HG03039 (cell line): Measurements from ENCODE around the gene KBTBD6.
"Not testable (repeated sequence)": the region's sequence is repeated elsewhere in the genome, so short reads cannot be mapped to it uniquely, and the experiment has no call there.

Experiments used
- ATAC-seq: cut with Tn5 transposase; IDR thresholded peaks from one replicate; pipeline ENCODE4 v1.9.1; 2021; ENCODE audit warnings: mild to moderate bottlenecking, moderate library complexity; ENCODE audit not compliant: unreplicated experiment

Gene KBTBD6, protein sequence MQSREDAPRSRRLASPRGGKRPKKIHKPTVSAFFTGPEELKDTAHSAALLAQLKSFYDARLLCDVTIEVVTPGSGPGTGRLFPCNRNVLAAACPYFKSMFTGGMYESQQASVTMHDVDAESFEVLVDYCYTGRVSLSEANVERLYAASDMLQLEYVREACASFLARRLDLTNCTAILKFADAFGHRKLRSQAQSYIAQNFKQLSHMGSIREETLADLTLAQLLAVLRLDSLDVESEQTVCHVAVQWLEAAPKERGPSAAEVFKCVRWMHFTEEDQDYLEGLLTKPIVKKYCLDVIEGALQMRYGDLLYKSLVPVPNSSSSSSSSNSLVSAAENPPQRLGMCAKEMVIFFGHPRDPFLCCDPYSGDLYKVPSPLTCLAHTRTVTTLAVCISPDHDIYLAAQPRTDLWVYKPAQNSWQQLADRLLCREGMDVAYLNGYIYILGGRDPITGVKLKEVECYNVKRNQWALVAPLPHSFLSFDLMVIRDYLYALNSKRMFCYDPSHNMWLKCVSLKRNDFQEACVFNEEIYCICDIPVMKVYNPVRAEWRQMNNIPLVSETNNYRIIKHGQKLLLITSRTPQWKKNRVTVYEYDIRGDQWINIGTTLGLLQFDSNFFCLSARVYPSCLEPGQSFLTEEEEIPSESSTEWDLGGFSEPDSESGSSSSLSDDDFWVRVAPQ

DNA sequence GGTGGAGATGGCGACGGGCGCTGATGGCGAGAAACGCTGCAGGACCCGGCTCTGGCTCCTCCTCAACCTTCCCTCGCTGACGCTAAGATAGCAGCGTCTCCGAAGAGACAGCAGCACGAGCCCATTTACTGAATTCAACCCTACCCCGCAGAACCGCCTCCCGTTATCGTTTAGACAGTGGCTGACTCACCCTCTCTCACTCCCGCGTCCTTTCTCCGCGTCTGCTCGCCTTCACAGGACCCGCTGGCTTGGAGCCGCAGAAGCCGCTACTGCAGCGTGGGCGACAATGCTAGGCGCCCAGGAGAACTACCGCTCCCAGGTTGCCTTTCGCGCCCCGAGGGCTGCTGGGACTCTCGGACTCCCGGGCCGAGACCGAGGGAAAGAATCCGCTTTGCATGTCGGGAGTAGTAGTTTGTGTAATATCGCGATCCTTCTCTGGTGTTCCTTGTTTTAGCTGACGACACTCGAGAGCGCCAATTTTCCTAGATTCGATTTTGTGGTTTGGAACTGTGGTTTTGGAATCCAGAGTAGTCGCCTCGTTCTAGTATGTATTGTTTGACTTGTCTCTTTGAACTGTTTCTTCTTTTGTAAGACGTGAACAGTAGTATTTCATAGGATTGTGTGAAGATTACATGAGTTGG is at the start of gene KBTBD6:
TSS of gene KBTBD6 (minus strand) at position 291 of the 641 bp plus-strand sequence. CDS start 291 bp downstream, outside the sequence.
- ATAC-seq, result peak; percentile 97

DNA sequence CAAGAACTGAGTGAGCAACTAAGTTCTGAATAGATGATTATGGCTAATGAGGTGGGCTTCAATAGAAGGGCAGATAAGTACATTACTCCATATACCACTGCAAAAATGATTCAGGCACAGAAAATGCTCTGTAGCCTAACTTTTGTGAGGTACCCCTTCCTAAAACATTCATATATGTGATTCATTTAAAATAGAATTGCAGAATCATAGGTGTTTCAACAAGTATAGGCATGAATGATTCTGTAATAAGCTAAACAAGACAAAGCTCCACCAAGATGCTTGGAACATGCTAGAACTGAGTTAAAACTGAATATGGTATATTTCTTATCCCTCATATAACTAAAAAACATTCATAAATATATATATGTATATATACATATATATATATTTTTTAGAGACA is 49.6 kb upstream of the KBTBD6 start:
- no peak for ATAC-seq

DNA sequence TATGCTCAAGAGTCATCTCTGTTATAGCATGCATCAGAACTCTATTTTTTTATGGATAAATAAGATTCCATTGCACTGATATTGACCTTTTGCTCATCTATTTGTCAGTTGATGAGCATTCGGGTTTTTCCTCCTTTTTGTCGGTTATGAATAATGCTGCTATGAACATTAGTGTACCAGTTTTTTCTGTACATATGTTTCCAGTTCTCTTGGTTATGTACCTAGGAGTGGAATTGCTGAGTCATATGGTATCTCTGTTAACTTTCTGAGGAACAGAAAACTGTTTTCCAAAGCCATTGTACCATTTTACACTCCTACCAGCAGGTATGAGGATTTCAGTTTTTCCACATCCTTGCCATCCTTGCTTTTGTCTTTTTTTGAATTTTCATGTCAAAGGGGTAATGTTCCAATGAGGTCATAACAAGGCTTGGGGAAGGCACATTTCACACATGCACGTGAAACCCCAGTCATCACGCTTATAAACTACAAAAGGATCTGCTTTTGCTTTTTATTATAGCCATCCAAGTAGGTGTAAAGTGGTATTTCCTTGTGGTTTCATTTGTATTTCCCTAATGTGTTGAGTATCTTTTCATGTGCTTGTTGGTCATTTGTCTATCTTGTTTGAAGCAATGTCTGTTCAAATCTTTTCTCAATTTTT is 47.1 kb upstream of the KBTBD6 start:
- no peak for ATAC-seq

DNA sequence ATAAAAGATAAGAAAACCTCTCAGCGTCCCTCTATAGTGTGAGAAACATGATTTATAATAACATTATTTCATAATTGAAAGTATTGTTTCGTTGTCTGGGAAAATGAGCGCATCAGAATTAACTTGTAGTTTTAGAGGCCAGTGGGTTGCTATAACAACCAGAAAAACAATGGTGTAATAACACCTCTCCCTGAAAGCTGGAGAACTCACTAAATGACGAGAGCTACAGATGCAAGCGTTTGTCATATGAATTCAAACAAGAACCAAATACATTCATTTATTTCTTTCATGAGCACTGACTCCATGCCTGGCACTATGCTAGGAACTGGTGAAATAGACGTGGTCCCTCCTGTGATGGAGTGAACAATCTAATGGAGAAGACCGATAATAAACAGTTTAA is 45.4 kb upstream of the KBTBD6 start:
- ATAC-seq, result no peak

DNA sequence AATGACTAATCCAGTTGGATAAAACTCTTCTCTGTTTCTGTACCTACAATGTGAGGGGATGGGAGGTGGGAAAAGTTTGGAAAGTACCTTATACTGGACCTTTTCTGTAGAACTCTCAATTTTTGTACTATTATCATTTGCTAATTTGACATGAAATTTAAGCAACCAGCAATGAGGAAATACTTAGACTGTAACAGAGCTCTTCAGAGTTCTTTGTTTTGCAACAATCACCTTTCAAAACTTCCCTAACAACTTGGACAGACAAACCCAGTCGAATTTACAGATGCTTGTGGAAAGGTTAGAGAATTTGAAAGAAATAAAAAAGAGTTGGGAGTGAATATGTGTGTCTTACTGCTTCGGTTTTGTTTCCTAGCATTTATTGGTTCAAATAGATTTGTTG is 45.0 kb upstream of the KBTBD6 start:
- ATAC-seq, result no peak

DNA sequence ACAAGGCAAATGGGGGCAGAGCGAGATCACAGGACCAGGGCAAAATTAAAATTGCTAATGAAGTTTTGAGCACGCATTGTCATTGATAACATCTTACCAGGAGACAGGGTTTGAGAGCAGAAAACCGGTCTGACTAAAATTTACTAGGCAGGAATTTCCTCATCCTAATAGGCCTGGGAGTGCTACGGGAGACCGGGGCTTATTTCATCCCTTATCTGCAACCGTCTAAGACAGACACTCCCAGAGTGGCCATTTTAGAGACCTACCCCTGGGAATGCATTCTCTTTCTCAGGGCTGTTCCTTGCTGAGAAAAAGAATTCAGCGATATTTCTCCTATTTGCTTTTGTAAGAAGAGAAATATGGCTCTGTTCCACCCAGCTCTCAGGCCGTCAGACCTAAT is 43.0 kb upstream of the KBTBD6 start:
- not testable (repeated sequence) for ATAC-seq

DNA sequence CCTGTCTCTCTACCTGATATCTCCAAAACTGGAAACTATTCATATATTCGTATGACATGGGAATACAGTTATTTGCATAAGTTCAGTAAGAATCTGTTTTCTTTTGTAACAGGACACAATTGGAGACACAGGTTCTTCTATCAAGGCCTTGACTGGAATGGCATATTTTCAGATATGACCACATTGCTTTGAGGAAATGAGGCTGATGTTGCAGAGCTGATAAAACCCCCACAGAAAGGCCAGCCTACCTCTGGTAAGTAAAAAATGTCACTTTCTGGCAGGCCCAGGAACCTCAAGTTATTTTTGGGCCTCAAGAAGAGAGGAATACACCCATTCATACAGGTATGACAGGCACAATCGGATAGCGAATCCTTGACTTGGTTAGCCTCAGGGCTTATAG is 29.5 kb upstream of the KBTBD6 start:
- ATAC-seq, result no peak

DNA sequence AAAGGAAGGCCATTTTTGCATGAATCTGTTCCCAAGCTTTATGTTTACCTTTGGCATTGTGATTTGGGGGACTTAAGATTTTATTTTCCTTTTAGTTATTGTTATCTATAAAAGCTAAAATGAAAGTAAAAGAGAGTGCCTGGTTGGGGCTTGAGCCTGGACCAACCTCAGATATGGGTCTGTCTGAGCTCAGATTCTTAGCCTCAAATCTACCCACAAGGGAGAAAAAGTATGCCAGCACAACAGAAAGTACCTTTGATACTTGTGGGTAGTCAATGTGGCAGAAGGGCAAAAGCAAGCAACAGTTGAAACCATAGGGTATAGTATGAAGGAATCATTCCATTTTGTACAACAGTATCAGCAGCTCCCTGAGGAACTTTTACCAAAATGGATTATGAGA is 26.6 kb upstream of the KBTBD6 start:
- ATAC-seq, result no peak

DNA sequence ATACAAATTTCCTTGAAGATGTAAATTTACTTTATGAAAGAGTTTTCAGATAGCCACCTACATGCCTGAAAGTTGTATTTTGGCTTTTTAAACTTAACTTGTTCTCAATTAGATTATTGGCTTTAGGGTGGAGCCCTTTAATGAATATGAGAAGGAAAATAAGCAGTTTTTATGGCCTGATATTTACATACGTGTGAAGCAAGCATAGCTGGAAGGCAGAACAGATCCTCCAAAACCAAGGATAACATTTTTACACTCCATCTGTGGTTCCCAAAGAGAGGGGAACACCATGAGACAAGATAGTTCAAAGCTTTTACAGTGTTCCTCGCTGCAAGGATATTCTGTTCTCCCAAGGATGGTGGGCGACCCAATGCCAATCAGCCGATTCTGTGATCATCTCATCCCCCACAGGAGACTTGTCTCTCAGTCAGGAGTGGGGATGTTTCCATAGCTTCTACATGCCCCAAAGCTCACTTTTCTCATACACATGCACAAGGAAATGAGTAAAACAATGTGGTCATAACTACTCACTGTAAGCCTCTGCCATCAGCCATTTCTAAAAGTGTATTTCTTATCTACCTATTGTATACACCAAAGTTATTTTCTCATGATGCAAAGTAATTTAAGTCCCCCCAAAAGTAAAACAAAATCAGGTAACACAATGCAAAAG is 24.6 kb upstream of the KBTBD6 start:
- ATAC-seq, result no peak

DNA sequence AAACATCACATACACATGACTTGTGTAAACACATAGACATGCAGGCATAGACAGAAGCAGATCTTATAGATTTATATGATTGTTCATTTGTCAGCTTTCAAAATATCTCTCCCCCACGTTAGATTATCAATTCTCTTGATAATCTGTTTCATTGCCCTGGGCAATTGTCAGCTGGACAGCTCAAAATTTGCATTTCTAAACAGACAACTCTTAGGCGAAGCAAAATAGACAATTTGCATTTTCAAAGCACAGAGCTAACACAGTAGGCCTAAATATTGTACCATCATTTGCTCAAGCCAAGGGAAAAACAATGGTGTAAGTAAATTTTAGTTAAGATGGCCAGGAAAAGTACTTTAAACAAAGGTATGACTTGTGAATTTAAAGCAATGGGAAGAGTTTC is 24.0 kb upstream of the KBTBD6 start:
- no peak for ATAC-seq

DNA sequence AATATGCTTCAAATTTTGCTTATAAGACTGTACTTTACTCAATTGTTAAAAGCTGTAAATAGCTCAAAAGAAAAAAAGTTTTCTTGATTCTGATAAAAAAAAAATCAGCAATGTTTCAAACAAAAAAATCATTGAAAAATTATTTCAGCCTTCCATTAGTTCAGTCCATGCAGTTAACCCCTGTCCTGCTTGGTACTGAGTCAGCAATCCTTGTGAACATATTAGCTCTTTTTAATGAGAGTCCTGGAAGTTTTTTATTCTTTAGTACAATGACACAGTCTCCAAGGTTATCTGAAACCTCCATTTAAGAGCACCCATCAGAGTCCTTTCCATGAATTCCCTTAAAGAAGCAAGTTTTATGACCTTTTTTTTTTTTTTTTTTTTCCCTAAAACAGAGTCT is 21.4 kb upstream of the KBTBD6 start:
- no peak for ATAC-seq

DNA sequence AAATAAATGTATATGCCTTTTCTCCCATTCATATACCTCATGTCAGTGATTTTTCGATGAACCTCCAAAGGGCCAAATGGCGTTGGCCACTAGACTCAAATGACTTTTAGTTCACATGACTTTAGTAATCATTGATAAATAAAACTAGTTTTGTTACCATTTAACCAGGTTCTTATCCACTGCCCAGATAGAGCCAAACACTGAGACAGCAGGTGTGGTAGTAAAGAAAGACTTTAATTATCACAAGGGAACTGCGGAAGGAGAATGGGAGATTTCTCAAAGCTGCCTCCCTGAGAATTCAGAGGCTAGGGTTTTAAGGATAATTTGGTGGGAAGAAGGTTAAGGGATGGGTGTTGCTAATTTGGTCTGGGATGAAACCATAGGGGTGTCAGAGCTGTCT is 19.4 kb upstream of the KBTBD6 start:
- ATAC-seq, result no peak

DNA sequence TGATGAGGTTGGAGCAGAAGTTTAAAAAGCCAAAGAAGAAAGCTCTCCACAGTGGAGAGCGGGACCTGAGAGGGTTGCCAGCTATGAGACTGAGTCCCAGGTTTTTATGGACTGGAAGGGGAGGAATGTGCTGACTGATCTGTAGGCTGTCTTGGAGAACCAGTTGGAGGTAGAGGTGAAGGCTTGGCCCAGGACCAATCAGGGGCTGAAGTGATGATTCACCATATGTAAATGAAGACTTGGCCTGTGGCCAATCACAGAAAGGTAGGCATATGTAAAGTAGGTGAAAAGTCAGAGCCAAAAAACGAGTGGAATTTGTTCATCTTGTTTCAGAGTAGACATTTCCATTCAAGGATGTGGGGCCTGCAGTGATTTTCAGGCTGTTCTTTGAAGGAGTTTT is 17.5 kb upstream of the KBTBD6 start:
- no peak for ATAC-seq

DNA sequence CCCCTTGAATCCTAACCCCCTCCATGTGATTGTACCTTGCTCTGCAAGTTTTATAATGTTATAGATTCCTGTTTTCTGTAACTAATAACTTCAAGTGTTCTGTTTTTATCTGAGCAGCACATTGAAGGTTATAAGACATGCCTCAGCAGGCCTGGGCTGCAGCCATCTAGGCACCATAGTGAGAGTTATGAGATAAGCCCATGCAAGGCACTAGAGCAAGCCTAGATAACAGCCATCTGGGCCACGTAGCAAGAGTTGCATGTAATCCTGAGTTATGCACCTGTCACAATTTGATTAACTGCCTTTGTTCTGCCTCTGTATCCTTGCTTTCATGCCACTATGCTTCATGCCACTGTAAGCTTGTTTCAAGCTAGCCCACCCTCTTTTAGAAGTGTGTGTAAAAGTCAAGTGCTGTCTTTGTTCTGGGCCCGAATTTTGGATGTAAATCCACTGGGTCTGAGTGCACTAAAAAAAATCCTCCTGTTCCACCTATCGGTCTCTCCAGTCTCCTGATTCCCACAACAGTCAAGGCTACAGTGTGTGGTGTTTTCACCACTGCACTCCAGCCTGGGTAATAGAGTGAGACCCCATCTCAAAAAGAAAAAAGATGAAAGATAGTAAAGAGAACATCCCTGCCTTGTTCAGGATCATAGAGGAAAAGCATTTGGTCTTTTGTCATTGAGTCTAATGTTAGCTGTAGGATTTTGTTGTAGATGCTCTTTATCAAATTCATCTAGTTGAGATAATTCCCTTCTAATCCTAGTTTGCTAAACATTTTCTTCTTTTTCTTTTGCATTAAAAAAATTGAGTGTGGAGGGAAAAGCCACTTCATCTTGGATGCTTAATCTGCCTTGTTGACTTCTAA is 16.0 kb upstream of the KBTBD6 start:
- no peak for ATAC-seq

DNA sequence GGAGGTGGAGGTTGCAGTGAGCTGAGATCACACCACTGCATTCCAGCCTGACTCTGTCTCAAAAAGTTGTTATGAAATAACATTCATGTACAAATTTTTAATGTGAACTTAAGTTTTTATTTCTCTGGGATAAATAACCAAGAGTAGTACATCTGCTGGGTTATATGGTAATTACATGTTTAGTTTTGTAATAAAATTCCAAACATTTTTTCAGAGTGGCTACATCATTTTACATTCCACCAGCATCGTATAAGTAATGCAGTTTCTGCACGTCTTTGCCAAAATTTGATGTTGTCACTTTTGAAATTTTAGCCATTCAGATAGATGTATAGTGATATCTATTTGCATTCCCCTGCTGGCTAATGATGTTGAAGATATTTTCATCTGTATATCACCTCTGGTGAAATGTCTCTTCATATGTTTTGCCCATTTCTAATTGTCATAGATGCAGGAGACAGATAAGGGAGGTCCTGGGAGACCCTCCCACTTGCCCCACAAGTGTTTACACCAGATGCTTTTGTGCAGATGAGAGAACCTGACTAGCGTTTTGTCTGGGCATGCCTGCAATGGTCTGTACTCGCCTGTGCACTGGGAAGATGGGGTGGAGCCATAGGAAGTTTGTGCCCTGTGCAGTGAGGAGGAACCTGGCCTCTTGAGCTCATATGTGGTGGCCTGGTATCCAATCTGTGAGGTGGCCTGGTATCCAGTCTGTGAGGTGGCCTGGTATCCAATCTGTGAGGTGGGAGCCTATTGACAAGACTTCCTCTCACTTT is 12.7 kb upstream of the KBTBD6 start:
- ATAC-seq, result no peak

DNA sequence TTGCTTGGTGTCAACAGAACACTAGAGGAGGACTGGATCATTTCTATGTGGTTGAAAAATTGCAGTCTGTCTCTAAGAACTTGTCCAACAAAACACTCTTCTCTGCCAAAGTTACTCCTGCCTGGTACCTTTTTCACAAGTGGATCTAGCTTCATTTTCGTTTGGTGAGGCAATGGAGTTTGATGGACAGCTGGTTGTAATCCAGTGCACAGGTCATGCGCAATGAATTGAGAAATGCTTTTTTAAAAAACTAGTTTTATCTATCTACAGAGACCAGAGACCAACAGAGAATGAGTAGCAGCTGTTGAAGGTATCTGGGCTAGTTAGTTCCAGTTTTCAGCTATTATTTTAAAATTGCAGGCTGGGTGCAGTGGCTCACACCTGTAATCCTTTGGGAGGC is 12.0 kb upstream of the KBTBD6 start:
- ATAC-seq, result no peak

DNA sequence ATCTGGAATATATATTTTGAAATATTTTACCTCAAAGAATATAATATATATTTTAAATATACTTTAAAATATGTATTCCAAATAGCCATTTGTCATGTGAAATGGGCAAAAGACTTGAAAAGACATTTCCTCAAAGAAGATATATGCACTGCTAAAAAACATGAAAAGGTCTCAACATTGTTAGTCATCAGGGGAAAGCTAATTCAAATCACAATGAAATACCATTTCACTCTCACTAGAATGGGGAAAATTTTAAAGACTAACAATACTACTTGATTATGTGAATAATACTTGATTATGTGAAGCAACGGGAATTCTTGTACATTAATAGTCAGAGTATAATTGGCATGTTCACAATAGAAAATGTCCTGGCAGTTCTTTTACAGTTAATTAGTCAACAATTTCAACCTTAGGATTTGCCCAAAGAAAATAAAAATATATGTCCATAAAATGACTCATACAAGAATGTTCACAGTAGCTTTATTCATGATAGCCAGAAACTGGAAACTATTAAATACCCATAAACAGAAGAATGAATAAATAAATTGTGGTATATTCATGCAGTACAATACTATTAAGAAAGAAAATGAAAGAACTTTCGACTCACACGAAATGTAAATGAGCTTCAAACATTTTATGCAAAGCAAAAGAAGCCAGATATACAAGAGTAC is 6.8 kb upstream of the KBTBD6 start:
- no peak for ATAC-seq

DNA sequence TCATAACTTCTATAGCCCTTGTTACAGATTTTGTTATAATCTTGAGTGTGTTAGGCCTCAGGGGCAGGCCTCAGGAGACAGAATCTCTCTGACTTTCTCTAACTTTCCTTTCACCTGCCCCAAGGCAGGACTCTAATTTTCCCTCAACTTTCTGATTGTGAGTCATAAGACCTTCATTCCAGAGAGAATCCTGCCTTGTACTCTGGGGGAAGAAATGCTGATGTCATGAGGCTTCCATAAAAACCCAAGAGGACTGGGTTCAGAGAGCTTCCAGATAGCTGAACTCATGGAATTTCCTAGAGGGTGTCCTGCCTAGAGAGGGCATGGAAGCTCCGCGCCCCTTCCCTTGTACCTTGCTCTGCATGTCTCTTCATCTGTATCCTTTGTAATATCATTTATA is 5.3 kb upstream of the KBTBD6 start:
- ATAC-seq, result no peak

DNA sequence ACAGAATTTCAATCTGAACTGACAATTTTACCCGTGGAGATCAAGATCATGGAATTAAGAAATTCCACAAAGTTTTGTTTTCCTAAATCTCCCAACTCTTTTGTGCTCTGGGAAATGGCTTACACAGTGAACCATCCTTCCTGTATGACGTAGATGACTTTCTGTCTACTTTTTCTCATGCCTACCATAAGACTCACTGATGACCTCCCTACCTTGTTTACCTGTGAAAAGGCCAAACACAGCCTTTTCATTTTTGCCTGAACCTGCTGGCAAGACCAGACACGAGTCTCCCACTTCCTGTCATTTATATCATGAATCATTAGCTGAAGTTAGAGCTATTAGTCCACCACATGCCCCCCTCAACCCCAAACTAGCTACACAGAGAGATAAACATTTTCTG is 4.6 kb upstream of the KBTBD6 start:
- no peak for ATAC-seq
